ENCODE data around the gene GDAP1L1. TPM values are rescaled to one million over a fixed set of nuclear protein-coding genes. Genes with fewer than 3 reads are reported as not detected.

GDAP1L1 gene
- total and polyA plus RNA-seq, 2 donors (not counting 1 experiment from before 2014, with no cell fraction given): not detected

GRCh38 chr20:44288252-44288651 lies 41.1 kb downstream of the GDAP1L1 start:
- DNase-seq (ENCODE audit: low read depth in 2 of 2): no peak
- TF ChIP-seq CTCF (conservative IDR thresholded peaks at IDR 0.05 in 1 of 2, IDR thresholded peaks at IDR 0.05 in 1 of 2; ENCODE audit: low read depth in 1 of 2, low read length in 2 of 2): no peak
- Histone ChIP-seq H3K4me1 (ENCODE audit: control insufficient read depth, extremely low read depth, insufficient read depth, low read length) (no peaks in the 10 kb centered on the region), H2AFZ (ENCODE audit: low read length) (no peak overlapping the region), H3K9ac (ENCODE audit: insufficient read depth, low read length) (no peak overlapping the region), H3K79me2 (ENCODE audit: control insufficient read depth, insufficient read depth, low read length) (no peaks in the 10 kb centered on the region), H3K27ac (ENCODE audit: insufficient read depth, low read length) (no peak overlapping the region), H3K4me2 (ENCODE audit: extremely low read depth, insufficient read depth, low read length) (no peak overlapping the region), H3K27me3 (ENCODE audit: control insufficient read depth, insufficient read depth, low read length) (no peaks in the 10 kb centered on the region), H3K36me3 (ENCODE audit: control insufficient read depth, insufficient read depth, low read length) (no peaks in the 10 kb centered on the region), H3K4me3 (replicated peaks in 1 of 4; ENCODE audit: control extremely low read depth in 1 of 4, insufficient read depth in 1 of 4, low read depth in 3 of 4, low read length in 4 of 4) (no peak overlapping the region), H3K9me3 (ENCODE audit: control insufficient read depth, insufficient read depth, low read depth, low read length) (no peaks in the 10 kb centered on the region), H4K20me1 (ENCODE audit: control insufficient read depth, extremely low read depth, insufficient read depth, low read length) (no peaks in the 10 kb centered on the region)

- Histone ChIP-seq H3K27ac (ENCODE audit: insufficient read depth, low read length) (no peak overlapping the region), H3K4me3 (replicated peaks in 1 of 4; ENCODE audit: control extremely low read depth in 1 of 4, insufficient read depth in 1 of 4, low read depth in 3 of 4, low read length in 4 of 4) (no peak overlapping the region), H3K4me2 (ENCODE audit: extremely low read depth, insufficient read depth, low read length) (no peak overlapping the region), H3K4me1 (ENCODE audit: control insufficient read depth, extremely low read depth, insufficient read depth, low read length) (no peaks in the 10 kb centered on the region), H3K36me3 (ENCODE audit: control insufficient read depth, insufficient read depth, low read length) (no peaks in the 10 kb centered on the region), H2AFZ (ENCODE audit: low read length) (no peak overlapping the region), H3K9ac (ENCODE audit: insufficient read depth, low read length) (no peak overlapping the region), H3K27me3 (ENCODE audit: control insufficient read depth, insufficient read depth, low read length) (no peaks in the 10 kb centered on the region), H4K20me1 (ENCODE audit: control insufficient read depth, extremely low read depth, insufficient read depth, low read length) (no peaks in the 10 kb centered on the region), H3K9me3 (ENCODE audit: control insufficient read depth, insufficient read depth, low read depth, low read length) (no peaks in the 10 kb centered on the region), H3K79me2 (ENCODE audit: control insufficient read depth, insufficient read depth, low read length) (no peaks in the 10 kb centered on the region)
- DNase-seq (ENCODE audit: low read depth in 2 of 2): no peak
- TF ChIP-seq CTCF (conservative IDR thresholded peaks at IDR 0.05 in 1 of 2, IDR thresholded peaks at IDR 0.05 in 1 of 2; ENCODE audit: low read depth in 1 of 2, low read length in 2 of 2) (no peak), EZH2 (IDR thresholded peaks at IDR 0.05; ENCODE audit: low read length, missing control alignments) (no peak)
Measured at GRCh38 chr20:44291754-44292153, 44.6 kb downstream of the GDAP1L1 start.

GRCh38 chr20:44296011-44296410 lies 48.9 kb downstream of the GDAP1L1 start:
- Histone ChIP-seq H3K9ac (ENCODE audit: insufficient read depth, low read length) (no peak overlapping the region), H2AFZ (ENCODE audit: low read length) (no peak overlapping the region), H3K4me2 (ENCODE audit: extremely low read depth, insufficient read depth, low read length) (no peak overlapping the region), H3K4me3 (replicated peaks in 1 of 4; ENCODE audit: control extremely low read depth in 1 of 4, insufficient read depth in 1 of 4, low read depth in 3 of 4, low read length in 4 of 4) (no peak overlapping the region), H3K27me3 (ENCODE audit: control insufficient read depth, insufficient read depth, low read length) (no peaks in the 10 kb centered on the region), H3K9me3 (ENCODE audit: control insufficient read depth, insufficient read depth, low read depth, low read length) (no peaks in the 10 kb centered on the region), H4K20me1 (ENCODE audit: control insufficient read depth, extremely low read depth, insufficient read depth, low read length) (no peaks in the 10 kb centered on the region), H3K4me1 (ENCODE audit: control insufficient read depth, extremely low read depth, insufficient read depth, low read length) (no peaks in the 10 kb centered on the region), H3K36me3 (ENCODE audit: control insufficient read depth, insufficient read depth, low read length) (no peaks in the 10 kb centered on the region), H3K27ac (ENCODE audit: insufficient read depth, low read length) (no peak overlapping the region), H3K79me2 (ENCODE audit: control insufficient read depth, insufficient read depth, low read length) (no peaks in the 10 kb centered on the region)
- TF ChIP-seq EZH2 (IDR thresholded peaks at IDR 0.05; ENCODE audit: low read length, missing control alignments): no peak
- DNase-seq (ENCODE audit: low read depth in 2 of 2): no peak
